Fibroblast of skin of abdomen (primary cell): ENCODE measurements around the gene ASF1A.

Experiments used
- DNase-seq: peaks from one replicate; pipeline ENCODE4 v3.0.0-alpha.2; 2013

ASF1A gene

GRCh38 chr6:118917546-118918328, 23.8 kb downstream of the ASF1A start:
- DNase-seq = no peak

DNA sequence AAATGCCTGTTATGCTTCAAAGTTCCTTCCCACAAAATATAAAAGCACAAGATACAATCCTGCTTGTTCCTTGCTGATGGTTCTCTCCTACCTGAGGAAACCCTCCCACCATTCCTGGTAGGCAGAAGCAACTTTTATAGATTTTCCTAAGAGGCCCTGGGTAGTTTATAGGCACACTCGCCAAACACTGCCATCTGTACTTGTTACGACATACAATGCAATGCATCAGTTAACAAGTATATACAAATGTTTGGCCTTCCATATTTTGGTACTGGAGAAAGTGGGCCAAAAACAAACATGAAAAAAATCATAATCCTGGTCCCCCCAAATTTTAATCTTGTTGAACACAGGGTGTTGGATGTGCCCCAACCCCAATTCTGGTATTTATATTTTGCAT, 24.4 kb downstream of the ASF1A start:
- DNase-seq = no peak

- DNase-seq = no peak
Measured at GRCh38 chr6:118921084-118921483, 27.1 kb downstream of the ASF1A start.

GRCh38 chr6:118923035-118923434, 29.1 kb downstream of the ASF1A start:
- no peak for DNase-seq

DNA sequence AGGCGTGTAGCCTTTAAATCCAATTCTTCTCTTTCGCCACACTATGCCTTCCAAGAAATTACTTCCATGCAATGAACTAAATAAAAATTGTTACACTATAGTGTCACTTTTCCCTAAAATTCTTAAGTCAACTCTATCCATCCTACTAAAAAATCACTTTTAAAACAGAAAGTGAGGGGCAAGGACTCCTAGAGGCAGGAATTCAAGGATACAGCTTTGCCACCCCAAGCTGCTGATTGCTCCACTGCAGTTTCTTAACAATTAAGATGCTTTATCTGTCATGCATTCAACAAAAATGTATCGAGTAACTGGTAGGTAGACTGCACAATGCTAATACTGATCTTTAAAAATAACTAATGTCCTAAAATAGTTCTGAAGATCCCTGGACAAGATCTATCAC, 36.7 kb downstream of the ASF1A start:
- DNase-seq = no peak

DNA sequence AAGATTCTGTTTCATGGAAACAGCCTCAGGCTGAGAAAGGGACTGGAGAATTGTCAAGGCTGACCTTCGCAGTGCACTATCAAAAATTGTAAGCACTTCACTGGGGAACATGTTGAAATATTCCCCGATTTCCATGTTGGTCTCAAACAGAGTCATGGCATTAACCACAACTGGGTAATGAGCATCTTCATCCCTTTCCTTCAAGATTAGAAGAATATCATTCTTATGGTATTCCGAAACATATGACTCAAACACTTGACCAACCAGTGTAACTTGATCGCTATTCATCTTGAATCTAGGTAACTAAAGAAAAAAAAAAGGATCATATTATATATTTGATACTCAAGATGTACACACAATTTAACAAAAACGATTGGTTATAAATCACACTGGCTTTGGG, 37.5 kb downstream of the ASF1A start:
- DNase-seq = no peak

DNA sequence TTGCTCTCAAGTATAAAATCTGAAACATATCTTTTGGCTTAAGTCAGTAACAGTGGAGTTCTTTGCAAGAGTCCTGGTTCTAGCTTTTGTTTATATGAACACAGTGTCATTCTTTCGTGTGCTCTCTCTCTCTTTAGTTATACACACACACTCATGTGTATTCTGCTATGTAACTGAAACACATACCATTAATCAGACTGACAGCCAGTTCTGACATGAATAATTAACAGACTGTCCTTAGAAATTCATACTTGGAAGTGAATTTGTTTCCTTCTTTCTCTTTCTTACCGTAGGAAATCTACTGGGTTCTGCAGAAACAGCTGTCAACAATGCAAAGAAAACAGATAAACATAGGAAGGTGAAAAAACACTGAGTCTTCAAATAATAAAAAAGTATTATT, 38.5 kb downstream of the ASF1A start:
- DNase-seq = no peak

GRCh38 chr6:118933855-118934460, 40.0 kb downstream of the ASF1A start:
- DNase-seq = no peak

DNA sequence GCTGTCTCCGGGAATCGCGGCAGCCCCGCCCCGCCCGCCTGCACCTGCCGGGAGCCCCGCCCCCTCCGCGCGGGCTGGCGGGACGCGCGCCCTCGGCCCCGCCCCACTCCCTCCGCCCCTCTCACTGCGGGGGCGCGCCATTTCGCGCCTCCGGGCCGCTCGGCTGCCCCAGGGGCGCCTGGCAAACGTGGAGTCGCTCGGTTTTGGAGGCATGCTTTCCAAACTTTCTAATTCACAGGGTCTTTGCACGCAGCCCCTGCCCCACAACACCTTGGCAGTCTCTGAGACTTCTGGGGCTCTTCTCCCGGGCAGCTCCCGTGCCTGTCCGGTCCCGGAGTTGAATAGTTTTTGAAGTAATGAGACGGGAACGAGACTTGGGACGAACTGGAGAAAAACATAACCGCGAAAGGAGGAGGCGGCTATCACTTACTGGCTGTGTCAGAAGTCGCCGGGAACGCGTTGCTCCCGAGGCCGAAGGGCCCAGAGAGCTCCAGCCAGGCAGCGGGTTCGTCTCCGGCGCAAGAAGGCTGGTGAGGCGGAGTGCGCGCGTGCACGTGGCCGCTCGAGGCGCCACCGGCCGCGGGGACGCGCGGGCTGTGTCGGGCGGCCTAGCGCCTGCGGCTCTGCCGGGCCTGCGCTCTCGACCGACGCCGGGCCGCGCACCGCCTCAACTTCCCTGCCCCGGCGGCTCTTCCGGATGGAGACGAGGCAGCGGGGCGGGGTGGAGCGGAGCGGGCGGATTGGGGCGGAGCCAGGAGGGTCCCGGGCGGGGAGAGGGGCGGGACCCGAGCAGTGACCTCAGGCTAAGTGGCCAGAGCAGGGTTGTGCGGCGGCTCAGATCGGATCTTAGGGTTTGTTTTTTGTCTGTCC, 40.7 kb downstream of the ASF1A start, which contains the start of gene MCM9:
Gene MCM9 (minus strand): TSS at position 699 of the 870 bp plus-strand sequence. CDS start 3,436 bp downstream, outside the sequence.
- DNase-seq = peak; percentile 87

- no peak for DNase-seq
Measured at GRCh38 chr6:118935331-118935668, 41.3 kb downstream of the ASF1A start.

GRCh38 chr6:118935978-118936703, 42.2 kb downstream of the ASF1A start:
- no peak for DNase-seq

GRCh38 chr6:118939683-118940082, 45.7 kb downstream of the ASF1A start:
- no peak for DNase-seq

GRCh38 chr6:118940770-118941169, 46.8 kb downstream of the ASF1A start:
- no peak for DNase-seq

- DNase-seq = no peak
Measured at GRCh38 chr6:118945217-118945616, 51.3 kb downstream of the ASF1A start.

DNA sequence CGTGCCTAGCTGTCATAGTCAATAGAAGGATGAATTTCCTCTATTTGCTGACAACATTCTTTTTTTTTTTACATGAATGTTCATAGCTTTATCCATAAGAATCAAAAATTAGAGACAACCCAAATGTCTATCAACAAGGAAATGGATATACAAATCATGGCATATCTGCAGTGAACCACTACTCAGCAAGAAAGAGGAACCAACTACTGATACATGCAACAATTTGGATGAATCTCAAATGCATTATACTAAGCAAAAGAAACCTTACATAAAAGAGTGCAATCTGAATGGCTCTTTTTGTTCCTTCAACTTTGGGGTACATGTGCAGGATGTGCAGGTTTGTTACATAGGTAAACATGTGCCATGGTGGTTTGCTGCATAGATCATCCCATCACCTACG, 58.7 kb downstream of the ASF1A start:
- DNase-seq = no peak

DNA sequence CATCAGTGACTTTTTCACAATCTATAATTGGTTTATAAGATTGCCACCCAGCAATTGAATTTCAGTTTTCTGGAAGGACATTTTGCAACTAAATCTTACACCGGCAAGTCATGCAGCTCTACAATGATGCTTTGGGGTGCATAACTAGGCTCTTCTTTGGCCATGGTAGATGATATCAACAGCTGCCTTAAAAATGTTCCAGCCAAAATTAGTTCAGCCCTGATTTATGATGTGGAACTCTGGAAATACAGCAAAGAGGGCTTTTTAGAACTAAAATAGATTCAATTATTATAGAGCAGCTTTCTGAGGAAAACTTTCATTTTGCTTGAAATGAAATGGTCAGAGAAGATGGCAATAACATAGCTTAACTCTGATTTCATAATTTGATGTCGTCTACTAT, 59.4 kb downstream of the ASF1A start:
- no peak for DNase-seq
